HEK293 (cell line): ENCODE results near the gene PEX26.

ENCODE experiments used
- CTCF ChIA-PET: fragments of 350-600 bp; formaldehyde crosslinking; extraction: SDS; loops from one replicate; lab custom pipeline; 2021; ENCODE audit warnings: antibody characterized with exemption; lab: Yijun Ruan, JAX
- POLR2A ChIA-PET: fragments of 300-600 bp; formaldehyde crosslinking; extraction: SDS; loops from one replicate; lab custom pipeline; 2020; ENCODE audit warnings: antibody characterized with exemption, inconsistent platforms; lab: Yijun Ruan, JAX
- H3K27ac ChIP-seq: fragments of 200-500 bp; sonication (Bioruptor generic); 2 replicates; pipeline ENCODE4 v1.5.1; 2014; ENCODE audit warnings: low read depth, low read length, control low read depth, inconsistent platforms; ENCODE audit errors: extremely low read depth
- H3K36me3 ChIP-seq, 2 experiments: fragments of 200-500 bp in 1 of 2; sonication (Bioruptor generic) in 1 of 2; 1 replicate in 1 of 2; 2 replicates in 1 of 2; pipeline ENCODE4 v1.5.1; 2014 to 2017; ENCODE audit warnings: inconsistent platforms in 2 of 2, low read length in 2 of 2; ENCODE audit not compliant: control insufficient read depth in 2 of 2, insufficient read depth in 1 of 2
- H3K4me1 ChIP-seq: fragments of 200-500 bp; sonication (Bioruptor generic); 2 replicates; pipeline ENCODE4 v1.5.1; 2014; ENCODE audit warnings: mild to moderate bottlenecking, low read length, inconsistent platforms; ENCODE audit not compliant: control insufficient read depth, insufficient read depth
- H3K4me3 ChIP-seq: 2 replicates; pipeline ENCODE4 v1.5.1; 2011; ENCODE audit warnings: low read depth, mild to moderate bottlenecking, control low read depth, low read length, moderate library complexity
- H3K9me3 ChIP-seq: fragments of 200-500 bp; sonication (Bioruptor generic); 2 replicates; pipeline ENCODE4 v1.5.1; 2014; ENCODE audit warnings: low read depth, low read length, inconsistent platforms; ENCODE audit not compliant: control insufficient read depth, insufficient read depth
- EGR2 ChIP-seq: fragments of 450-650 bp; formaldehyde crosslinking; IDR thresholded peaks from 2 replicates; pipeline ENCODE4 v1.5.1; 2016; ENCODE audit warnings: low read depth, missing biosample characterization, missing genetic modification characterization
- FEZF1 ChIP-seq: fragments of 450-650 bp; formaldehyde crosslinking; IDR thresholded peaks from 2 replicates; pipeline ENCODE4 v1.5.1; 2016; ENCODE audit warnings: missing biosample characterization, missing genetic modification characterization
- SP3 ChIP-seq: fragments of 450-650 bp; formaldehyde crosslinking; IDR thresholded peaks from 2 replicates; pipeline ENCODE4 v1.5.1; 2016; ENCODE audit warnings: missing biosample characterization, missing genetic modification characterization
- ZBTB21 ChIP-seq: fragments of 450-650 bp; formaldehyde crosslinking; IDR thresholded peaks from 2 replicates; pipeline ENCODE4 v1.5.1; 2017; ENCODE audit warnings: missing biosample characterization, missing genetic modification characterization
- ZNF114 ChIP-seq: fragments of 450-650 bp; formaldehyde crosslinking; IDR thresholded peaks from 2 replicates; pipeline ENCODE4 v1.5.0; 2017; ENCODE audit warnings: missing biosample characterization, missing genetic modification characterization
- ZNF155 ChIP-seq: fragments of 450-650 bp; formaldehyde crosslinking; IDR thresholded peaks from 2 replicates; pipeline ENCODE4 v1.5.1; 2016; ENCODE audit warnings: missing biosample characterization, missing genetic modification characterization
- ZNF248 ChIP-seq: fragments of 450-650 bp; formaldehyde crosslinking; IDR thresholded peaks from 2 replicates; pipeline ENCODE4 v1.5.1; 2017; ENCODE audit warnings: missing biosample characterization, missing genetic modification characterization
- ZNF292 ChIP-seq: fragments of 450-650 bp; formaldehyde crosslinking; IDR thresholded peaks from 2 replicates; pipeline ENCODE4 v1.5.1; 2016; ENCODE audit warnings: low read depth, missing biosample characterization, missing genetic modification characterization, borderline replicate concordance
- ZNF311 ChIP-seq: fragments of 450-650 bp; formaldehyde crosslinking; IDR thresholded peaks from 2 replicates; pipeline ENCODE4 v1.5.1; 2017; ENCODE audit warnings: missing biosample characterization, missing genetic modification characterization, borderline replicate concordance
- ZNF354C ChIP-seq: fragments of 450-650 bp; formaldehyde crosslinking; IDR thresholded peaks from 2 replicates; pipeline ENCODE4 v1.5.1; 2016; ENCODE audit warnings: missing biosample characterization, missing genetic modification characterization, low read depth, borderline replicate concordance
- ZNF48 ChIP-seq: fragments of 450-650 bp; formaldehyde crosslinking; IDR thresholded peaks from 2 replicates; pipeline ENCODE4 v1.5.1; 2016; ENCODE audit warnings: missing biosample characterization, missing genetic modification characterization
- ZNF544 ChIP-seq: fragments of 450-650 bp; formaldehyde crosslinking; IDR thresholded peaks from 2 replicates; pipeline ENCODE4 v1.5.0; 2017; ENCODE audit warnings: missing biosample characterization, missing genetic modification characterization
- ZNF626 ChIP-seq: fragments of 450-650 bp; sonication (Bioruptor Pico); formaldehyde crosslinking; IDR thresholded peaks from 2 replicates; pipeline ENCODE4 v1.5.1; 2018; ENCODE audit warnings: missing biosample characterization, missing genetic modification characterization, inconsistent platforms
- ZNF664 ChIP-seq: fragments of 450-650 bp; formaldehyde crosslinking; IDR thresholded peaks from 2 replicates; pipeline ENCODE4 v1.5.1; 2016; ENCODE audit warnings: missing biosample characterization, missing genetic modification characterization
- ZNF707 ChIP-seq: fragments of 450-650 bp; formaldehyde crosslinking; IDR thresholded peaks from 2 replicates; pipeline ENCODE4 v1.5.1; 2016; ENCODE audit warnings: missing biosample characterization, missing genetic modification characterization
- ZNF837 ChIP-seq: fragments of 450-650 bp; formaldehyde crosslinking; IDR thresholded peaks from 2 replicates; pipeline ENCODE4 v1.5.1; 2016; ENCODE audit warnings: missing biosample characterization, missing genetic modification characterization
- TF ChIP-seq, protein P1 (sequence below): fragments of 450-650 bp; formaldehyde crosslinking; IDR thresholded peaks from 2 replicates; pipeline ENCODE4 v1.5.1; 2017; ENCODE audit warnings: missing biosample characterization, missing genetic modification characterization
- TF ChIP-seq, protein P2 (sequence below): fragments of 450-650 bp; formaldehyde crosslinking; IDR thresholded peaks from 2 replicates; pipeline ENCODE4 v1.5.1; 2016; ENCODE audit warnings: missing biosample characterization, missing genetic modification characterization
- TF ChIP-seq, protein P3 (sequence below): fragments of 450-650 bp; IDR thresholded peaks from 2 replicates; pipeline ENCODE4 v1.5.1; 2018; ENCODE audit warnings: missing biosample characterization, missing genetic modification characterization
- TF ChIP-seq, protein P4 (sequence below): fragments of 450-650 bp; formaldehyde crosslinking; IDR thresholded peaks from 2 replicates; pipeline ENCODE4 v1.5.1; 2017; ENCODE audit warnings: missing biosample characterization, missing genetic modification characterization
- TF ChIP-seq, protein P5 (sequence below): fragments of 450-650 bp; formaldehyde crosslinking; IDR thresholded peaks from 2 replicates; pipeline ENCODE4 v1.5.1; 2016; ENCODE audit warnings: missing biosample characterization, missing genetic modification characterization

PEX26 gene

DNA sequence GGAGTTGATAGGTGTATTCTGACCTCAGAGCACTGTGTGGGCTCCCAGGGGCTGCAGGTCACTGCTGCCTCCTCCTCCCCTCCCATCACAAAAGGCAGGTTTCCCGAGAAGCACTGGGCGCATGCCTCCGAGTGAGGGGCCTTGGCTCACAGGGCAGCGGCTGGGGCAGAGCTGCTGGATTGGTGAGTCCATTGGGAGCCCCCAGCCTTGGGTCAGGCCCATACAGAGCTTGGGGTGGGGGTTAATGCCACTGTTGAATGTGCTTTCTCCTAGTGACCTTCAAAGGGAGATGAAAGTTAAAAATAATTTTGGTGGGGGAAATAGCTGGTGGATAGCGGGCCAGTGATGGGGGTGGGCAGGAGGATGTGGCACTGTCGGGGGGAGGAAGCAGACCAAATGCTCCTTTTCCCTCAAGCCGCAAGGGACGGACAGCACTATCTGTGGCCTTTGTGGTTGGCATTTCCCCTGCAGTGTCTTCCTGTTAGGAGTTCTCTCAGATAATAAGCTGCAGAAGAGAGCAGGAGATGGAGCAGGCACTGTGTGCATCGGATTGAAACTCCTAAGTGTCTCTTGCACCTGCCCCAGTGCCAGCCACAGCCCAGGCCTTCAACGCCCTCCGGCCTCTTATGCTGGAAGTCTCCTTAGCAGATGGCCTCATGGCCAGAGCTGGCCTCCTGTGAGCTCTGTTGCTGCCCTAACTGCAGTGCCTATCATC, 36.0 kb downstream of the PEX26 start (continued):
- no peak for TF ChIP-seq ZNF155 (tag by site-specific recombination)
- no peak for TF ChIP-seq ZNF354C (tag by site-specific recombination)
- no peak for TF ChIP-seq ZNF292
- TF ChIP-seq EGR2: no peak
- TF ChIP-seq ZNF311 (tag by site-specific recombination): no peak
- TF ChIP-seq FEZF1 (tag by site-specific recombination): no peak

DNA sequence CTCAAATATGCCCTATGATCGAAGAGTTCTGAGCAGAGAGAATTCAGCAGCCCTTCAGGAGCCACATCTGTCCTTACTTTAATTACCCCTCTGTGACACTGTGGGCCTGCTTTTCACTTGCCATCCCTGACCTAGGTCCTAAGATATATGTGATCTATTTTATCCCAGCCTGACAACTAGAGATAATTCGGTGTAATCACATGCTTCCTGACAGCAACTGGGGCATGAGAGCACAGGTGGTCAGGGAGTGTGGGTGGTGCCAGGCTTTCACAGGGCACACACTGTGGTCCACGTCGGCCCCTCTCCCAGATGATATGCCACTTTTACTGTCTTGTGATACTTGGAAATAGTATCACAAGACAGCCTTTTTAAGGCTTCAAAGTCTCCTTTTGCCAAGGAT, 36.7 kb downstream of the PEX26 start:
- ChIA-PET CTCF (interaction anchor here (0.6 kb wide), 2 partner anchors 284 to 620 kb away, joined by 3 read pairs; no protein-coding TSS in a partner anchor), POLR2A (no interaction called here)
- no peaks in the 10 kb centered on the region for H3K9me3 ChIP-seq
- no peak overlapping the region for H3K27ac ChIP-seq
- TF ChIP-seq ZNF48 (tag by site-specific recombination) (no peak), ZNF114 (no peak), ZBTB21 (tag by site-specific recombination) (no peak), ZNF248 (tag by site-specific recombination) (no peak), ZNF626 (tag by site-specific recombination) (no peak), ZNF707 (no peak), SP3 (tag by site-specific recombination) (no peak)
- TF ChIP-seq, protein P1, sequence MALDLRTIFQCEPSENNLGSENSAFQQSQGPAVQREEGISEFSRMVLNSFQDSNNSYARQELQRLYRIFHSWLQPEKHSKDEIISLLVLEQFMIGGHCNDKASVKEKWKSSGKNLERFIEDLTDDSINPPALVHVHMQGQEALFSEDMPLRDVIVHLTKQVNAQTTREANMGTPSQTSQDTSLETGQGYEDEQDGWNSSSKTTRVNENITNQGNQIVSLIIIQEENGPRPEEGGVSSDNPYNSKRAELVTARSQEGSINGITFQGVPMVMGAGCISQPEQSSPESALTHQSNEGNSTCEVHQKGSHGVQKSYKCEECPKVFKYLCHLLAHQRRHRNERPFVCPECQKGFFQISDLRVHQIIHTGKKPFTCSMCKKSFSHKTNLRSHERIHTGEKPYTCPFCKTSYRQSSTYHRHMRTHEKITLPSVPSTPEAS (tag by site-specific recombination): no peak
- TF ChIP-seq, protein P2, sequence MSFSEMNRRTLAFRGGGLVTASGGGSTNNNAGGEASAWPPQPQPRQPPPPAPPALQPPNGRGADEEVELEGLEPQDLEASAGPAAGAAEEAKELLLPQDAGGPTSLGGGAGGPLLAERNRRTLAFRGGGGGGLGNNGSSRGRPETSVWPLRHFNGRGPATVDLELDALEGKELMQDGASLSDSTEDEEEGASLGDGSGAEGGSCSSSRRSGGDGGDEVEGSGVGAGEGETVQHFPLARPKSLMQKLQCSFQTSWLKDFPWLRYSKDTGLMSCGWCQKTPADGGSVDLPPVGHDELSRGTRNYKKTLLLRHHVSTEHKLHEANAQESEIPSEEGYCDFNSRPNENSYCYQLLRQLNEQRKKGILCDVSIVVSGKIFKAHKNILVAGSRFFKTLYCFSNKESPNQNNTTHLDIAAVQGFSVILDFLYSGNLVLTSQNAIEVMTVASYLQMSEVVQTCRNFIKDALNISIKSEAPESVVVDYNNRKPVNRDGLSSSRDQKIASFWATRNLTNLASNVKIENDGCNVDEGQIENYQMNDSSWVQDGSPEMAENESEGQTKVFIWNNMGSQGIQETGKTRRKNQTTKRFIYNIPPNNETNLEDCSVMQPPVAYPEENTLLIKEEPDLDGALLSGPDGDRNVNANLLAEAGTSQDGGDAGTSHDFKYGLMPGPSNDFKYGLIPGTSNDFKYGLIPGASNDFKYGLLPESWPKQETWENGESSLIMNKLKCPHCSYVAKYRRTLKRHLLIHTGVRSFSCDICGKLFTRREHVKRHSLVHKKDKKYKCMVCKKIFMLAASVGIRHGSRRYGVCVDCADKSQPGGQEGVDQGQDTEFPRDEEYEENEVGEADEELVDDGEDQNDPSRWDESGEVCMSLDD: no peak
- TF ChIP-seq, protein P3, sequence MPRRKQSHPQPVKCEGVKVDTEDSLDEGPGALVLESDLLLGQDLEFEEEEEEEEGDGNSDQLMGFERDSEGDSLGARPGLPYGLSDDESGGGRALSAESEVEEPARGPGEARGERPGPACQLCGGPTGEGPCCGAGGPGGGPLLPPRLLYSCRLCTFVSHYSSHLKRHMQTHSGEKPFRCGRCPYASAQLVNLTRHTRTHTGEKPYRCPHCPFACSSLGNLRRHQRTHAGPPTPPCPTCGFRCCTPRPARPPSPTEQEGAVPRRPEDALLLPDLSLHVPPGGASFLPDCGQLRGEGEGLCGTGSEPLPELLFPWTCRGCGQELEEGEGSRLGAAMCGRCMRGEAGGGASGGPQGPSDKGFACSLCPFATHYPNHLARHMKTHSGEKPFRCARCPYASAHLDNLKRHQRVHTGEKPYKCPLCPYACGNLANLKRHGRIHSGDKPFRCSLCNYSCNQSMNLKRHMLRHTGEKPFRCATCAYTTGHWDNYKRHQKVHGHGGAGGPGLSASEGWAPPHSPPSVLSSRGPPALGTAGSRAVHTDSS: no peak
- no peaks in the 10 kb centered on the region for H3K36me3 ChIP-seq
- no peaks in the 10 kb centered on the region for H3K4me1 ChIP-seq
- no peak overlapping the region for H3K4me3 ChIP-seq

DNA sequence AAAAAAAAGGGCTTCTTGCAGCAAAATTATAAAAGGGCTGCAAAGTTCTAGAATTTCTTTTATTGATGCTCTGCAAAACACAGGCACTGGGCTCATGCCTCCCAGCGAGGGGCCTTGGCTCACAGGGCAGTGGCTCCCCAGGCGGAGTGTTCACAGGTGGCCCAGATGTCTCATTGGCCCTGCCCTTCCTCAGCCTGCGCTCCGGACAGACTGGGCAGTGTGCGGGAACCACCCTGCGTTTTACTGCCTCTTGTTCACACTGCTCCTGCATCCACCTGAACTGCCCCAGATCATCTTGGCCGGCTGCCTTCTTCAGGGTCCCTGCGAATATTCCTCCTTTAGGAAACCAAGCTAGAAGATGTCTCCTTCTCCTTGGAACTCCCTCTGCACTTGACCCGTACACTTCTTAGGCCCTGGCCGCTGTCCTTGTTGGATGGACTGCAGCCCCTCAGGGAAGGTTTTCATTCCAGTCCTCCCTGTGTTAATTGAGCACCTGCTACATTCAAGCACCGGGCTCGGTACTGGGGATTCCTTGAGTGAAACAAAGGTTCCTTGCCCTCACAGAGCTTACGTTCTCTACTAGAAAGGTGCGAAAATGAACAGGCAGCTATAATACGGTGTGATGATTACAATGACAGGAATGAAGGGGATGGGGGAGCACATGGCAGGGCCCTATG, 37.3 kb downstream of the PEX26 start:
- Histone ChIP-seq H3K4me3 (no peak overlapping the region), H3K27ac (no peak overlapping the region), H3K9me3 (no peaks in the 10 kb centered on the region), H3K36me3 (no peaks in the 10 kb centered on the region)
- POLR2A ChIA-PET: no interaction called here
- TF ChIP-seq, protein P4, sequence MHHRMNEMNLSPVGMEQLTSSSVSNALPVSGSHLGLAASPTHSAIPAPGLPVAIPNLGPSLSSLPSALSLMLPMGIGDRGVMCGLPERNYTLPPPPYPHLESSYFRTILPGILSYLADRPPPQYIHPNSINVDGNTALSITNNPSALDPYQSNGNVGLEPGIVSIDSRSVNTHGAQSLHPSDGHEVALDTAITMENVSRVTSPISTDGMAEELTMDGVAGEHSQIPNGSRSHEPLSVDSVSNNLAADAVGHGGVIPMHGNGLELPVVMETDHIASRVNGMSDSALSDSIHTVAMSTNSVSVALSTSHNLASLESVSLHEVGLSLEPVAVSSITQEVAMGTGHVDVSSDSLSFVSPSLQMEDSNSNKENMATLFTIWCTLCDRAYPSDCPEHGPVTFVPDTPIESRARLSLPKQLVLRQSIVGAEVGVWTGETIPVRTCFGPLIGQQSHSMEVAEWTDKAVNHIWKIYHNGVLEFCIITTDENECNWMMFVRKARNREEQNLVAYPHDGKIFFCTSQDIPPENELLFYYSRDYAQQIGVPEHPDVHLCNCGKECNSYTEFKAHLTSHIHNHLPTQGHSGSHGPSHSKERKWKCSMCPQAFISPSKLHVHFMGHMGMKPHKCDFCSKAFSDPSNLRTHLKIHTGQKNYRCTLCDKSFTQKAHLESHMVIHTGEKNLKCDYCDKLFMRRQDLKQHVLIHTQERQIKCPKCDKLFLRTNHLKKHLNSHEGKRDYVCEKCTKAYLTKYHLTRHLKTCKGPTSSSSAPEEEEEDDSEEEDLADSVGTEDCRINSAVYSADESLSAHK: no peak
- TF ChIP-seq ZNF664 (tag by site-specific recombination) (peak; percentile 80; the same call in 1 of the 2 replicates), ZNF544 (tag by site-specific recombination) (no peak), ZNF837 (no peak)
- TF ChIP-seq, protein P5, sequence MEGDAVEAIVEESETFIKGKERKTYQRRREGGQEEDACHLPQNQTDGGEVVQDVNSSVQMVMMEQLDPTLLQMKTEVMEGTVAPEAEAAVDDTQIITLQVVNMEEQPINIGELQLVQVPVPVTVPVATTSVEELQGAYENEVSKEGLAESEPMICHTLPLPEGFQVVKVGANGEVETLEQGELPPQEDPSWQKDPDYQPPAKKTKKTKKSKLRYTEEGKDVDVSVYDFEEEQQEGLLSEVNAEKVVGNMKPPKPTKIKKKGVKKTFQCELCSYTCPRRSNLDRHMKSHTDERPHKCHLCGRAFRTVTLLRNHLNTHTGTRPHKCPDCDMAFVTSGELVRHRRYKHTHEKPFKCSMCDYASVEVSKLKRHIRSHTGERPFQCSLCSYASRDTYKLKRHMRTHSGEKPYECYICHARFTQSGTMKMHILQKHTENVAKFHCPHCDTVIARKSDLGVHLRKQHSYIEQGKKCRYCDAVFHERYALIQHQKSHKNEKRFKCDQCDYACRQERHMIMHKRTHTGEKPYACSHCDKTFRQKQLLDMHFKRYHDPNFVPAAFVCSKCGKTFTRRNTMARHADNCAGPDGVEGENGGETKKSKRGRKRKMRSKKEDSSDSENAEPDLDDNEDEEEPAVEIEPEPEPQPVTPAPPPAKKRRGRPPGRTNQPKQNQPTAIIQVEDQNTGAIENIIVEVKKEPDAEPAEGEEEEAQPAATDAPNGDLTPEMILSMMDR: no peak
- TF ChIP-seq, all 188 proteins: peak for 1
- no peaks in the 10 kb centered on the region for H3K4me1 ChIP-seq
- CTCF ChIA-PET: no interaction called here
